ENCODE measurements around the gene ACAP3.

DNA sequence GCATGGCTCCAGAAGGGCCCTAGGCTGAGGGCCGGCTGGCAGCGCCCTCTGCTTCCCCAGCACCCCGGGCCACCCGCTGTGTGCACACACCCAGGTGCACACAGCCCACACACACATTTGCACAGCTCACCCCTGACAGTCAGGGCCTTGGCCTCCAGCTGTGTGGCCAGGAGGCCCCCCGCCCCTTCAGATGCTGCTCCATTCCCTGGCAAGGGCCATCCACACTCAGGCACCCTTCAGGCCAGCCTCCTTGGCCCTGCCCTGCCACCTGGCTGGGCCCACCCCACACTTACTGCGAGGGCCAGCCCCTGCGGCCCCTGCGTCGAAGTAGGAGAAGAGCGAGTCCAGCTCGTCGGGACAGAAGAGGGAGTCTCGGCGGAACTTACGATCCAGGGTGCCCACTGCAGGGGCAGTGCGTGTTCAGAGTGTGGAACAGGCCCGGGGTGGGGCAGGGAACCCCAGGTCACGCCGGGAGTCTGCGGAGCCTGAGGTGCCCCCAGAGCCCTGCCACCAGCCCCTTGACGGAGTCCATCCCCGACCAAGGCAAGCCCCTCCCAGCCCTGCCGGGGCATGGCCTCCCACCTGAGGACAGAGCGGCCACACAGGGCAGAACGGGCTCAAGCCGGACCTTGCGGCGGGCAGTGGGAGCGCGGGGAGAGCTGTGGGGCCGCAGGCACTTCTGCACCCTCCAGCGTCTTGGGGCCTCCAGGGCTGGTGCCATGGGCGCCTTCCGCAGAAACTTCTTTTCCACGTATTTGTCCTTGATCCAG is 12.4 kb downstream of the ACAP3 start:
- no peak for TF ChIP-seq BRCA1 (IDR thresholded peaks at IDR 0.05; ENCODE audit: low read depth, low read length)
- no peak for TF ChIP-seq EGR1 (IDR thresholded peaks at IDR 0.05; ENCODE audit: borderline replicate concordance in 1 of 2, low read depth in 2 of 2, low read length in 2 of 2)
- TF ChIP-seq POLR2A (IDR thresholded peaks at IDR 0.05; ENCODE audit: low read depth, low read length), result no peak
- TF ChIP-seq TCF12 (IDR thresholded peaks at IDR 0.05; ENCODE audit: low read depth, low read length), result no peak
- no peak for TF ChIP-seq NBN (IDR thresholded peaks at IDR 0.05)
- TF ChIP-seq HDAC2 (IDR thresholded peaks at IDR 0.05), result no peak
- TF ChIP-seq, protein P1, sequence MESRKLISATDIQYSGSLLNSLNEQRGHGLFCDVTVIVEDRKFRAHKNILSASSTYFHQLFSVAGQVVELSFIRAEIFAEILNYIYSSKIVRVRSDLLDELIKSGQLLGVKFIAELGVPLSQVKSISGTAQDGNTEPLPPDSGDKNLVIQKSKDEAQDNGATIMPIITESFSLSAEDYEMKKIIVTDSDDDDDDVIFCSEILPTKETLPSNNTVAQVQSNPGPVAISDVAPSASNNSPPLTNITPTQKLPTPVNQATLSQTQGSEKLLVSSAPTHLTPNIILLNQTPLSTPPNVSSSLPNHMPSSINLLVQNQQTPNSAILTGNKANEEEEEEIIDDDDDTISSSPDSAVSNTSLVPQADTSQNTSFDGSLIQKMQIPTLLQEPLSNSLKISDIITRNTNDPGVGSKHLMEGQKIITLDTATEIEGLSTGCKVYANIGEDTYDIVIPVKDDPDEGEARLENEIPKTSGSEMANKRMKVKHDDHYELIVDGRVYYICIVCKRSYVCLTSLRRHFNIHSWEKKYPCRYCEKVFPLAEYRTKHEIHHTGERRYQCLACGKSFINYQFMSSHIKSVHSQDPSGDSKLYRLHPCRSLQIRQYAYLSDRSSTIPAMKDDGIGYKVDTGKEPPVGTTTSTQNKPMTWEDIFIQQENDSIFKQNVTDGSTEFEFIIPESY (IDR thresholded peaks at IDR 0.05), result no peak
- TF ChIP-seq, protein P2, sequence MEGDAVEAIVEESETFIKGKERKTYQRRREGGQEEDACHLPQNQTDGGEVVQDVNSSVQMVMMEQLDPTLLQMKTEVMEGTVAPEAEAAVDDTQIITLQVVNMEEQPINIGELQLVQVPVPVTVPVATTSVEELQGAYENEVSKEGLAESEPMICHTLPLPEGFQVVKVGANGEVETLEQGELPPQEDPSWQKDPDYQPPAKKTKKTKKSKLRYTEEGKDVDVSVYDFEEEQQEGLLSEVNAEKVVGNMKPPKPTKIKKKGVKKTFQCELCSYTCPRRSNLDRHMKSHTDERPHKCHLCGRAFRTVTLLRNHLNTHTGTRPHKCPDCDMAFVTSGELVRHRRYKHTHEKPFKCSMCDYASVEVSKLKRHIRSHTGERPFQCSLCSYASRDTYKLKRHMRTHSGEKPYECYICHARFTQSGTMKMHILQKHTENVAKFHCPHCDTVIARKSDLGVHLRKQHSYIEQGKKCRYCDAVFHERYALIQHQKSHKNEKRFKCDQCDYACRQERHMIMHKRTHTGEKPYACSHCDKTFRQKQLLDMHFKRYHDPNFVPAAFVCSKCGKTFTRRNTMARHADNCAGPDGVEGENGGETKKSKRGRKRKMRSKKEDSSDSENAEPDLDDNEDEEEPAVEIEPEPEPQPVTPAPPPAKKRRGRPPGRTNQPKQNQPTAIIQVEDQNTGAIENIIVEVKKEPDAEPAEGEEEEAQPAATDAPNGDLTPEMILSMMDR (IDR thresholded peaks at IDR 0.05 in 2 of 3, conservative IDR thresholded peaks at IDR 0.05 in 1 of 3; ENCODE audit: control insufficient read depth in 2 of 3, extremely low read depth in 1 of 3, insufficient read depth in 1 of 3, low read depth in 3 of 3, low read length in 3 of 3), result no peak
- no peak for TF ChIP-seq POLR2AphosphoS2 (IDR thresholded peaks at IDR 0.05; ENCODE audit: low read depth, low read length)
- TF ChIP-seq, protein P3, sequence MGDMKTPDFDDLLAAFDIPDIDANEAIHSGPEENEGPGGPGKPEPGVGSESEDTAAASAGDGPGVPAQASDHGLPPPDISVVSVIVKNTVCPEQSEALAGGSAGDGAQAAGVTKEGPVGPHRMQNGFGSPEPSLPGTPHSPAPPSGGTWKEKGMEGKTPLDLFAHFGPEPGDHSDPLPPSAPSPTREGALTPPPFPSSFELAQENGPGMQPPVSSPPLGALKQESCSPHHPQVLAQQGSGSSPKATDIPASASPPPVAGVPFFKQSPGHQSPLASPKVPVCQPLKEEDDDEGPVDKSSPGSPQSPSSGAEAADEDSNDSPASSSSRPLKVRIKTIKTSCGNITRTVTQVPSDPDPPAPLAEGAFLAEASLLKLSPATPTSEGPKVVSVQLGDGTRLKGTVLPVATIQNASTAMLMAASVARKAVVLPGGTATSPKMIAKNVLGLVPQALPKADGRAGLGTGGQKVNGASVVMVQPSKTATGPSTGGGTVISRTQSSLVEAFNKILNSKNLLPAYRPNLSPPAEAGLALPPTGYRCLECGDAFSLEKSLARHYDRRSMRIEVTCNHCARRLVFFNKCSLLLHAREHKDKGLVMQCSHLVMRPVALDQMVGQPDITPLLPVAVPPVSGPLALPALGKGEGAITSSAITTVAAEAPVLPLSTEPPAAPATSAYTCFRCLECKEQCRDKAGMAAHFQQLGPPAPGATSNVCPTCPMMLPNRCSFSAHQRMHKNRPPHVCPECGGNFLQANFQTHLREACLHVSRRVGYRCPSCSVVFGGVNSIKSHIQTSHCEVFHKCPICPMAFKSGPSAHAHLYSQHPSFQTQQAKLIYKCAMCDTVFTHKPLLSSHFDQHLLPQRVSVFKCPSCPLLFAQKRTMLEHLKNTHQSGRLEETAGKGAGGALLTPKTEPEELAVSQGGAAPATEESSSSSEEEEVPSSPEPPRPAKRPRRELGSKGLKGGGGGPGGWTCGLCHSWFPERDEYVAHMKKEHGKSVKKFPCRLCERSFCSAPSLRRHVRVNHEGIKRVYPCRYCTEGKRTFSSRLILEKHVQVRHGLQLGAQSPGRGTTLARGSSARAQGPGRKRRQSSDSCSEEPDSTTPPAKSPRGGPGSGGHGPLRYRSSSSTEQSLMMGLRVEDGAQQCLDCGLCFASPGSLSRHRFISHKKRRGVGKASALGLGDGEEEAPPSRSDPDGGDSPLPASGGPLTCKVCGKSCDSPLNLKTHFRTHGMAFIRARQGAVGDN (IDR thresholded peaks at IDR 0.05), result no peak
- TF ChIP-seq, protein P4, sequence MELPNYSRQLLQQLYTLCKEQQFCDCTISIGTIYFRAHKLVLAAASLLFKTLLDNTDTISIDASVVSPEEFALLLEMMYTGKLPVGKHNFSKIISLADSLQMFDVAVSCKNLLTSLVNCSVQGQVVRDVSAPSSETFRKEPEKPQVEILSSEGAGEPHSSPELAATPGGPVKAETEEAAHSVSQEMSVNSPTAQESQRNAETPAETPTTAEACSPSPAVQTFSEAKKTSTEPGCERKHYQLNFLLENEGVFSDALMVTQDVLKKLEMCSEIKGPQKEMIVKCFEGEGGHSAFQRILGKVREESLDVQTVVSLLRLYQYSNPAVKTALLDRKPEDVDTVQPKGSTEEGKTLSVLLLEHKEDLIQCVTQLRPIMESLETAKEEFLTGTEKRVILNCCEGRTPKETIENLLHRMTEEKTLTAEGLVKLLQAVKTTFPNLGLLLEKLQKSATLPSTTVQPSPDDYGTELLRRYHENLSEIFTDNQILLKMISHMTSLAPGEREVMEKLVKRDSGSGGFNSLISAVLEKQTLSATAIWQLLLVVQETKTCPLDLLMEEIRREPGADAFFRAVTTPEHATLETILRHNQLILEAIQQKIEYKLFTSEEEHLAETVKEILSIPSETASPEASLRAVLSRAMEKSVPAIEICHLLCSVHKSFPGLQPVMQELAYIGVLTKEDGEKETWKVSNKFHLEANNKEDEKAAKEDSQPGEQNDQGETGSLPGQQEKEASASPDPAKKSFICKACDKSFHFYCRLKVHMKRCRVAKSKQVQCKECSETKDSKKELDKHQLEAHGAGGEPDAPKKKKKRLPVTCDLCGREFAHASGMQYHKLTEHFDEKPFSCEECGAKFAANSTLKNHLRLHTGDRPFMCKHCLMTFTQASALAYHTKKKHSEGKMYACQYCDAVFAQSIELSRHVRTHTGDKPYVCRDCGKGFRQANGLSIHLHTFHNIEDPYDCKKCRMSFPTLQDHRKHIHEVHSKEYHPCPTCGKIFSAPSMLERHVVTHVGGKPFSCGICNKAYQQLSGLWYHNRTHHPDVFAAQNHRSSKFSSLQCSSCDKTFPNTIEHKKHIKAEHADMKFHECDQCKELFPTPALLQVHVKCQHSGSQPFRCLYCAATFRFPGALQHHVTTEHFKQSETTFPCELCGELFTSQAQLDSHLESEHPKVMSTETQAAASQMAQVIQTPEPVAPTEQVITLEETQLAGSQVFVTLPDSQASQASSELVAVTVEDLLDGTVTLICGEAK (IDR thresholded peaks at IDR 0.05; ENCODE audit: borderline replicate concordance), result no peak
- no peak for TF ChIP-seq SPI1 (IDR thresholded peaks at IDR 0.05; ENCODE audit: borderline replicate concordance, insufficient read depth, low read depth, low read length)
- TF ChIP-seq ZNF207 (IDR thresholded peaks at IDR 0.05; ENCODE audit: borderline replicate concordance), result no peak
- TF ChIP-seq ASH2L (IDR thresholded peaks at IDR 0.05; ENCODE audit: borderline replicate concordance, low read depth), result no peak
